HT-29 (cell line): ENCODE results near the gene RAD21L1. TPM values are rescaled to one million over a fixed set of nuclear protein-coding genes. Genes with fewer than 3 reads are reported as not detected.
"Not testable (repeated sequence)": the region's sequence is repeated elsewhere in the genome, so short reads cannot be mapped to it uniquely, and the experiment has no call there.

Experiments used
- DNase-seq: peaks from one replicate; pipeline ENCODE4 v3.0.0-alpha.2; 2015; ENCODE audit warnings: low spot score
- total RNA-seq: library from RNA; depleted of rRNA; stranded (reverse); fragments of >200 nt; shearing (Covaris generic); gene quantifications from 2 replicates; pipeline ENCODE4 v1.2.3, GENCODE V29; 2014

RAD21L1 gene
- total RNA-seq, 1 experiment from 2014 or later, result not detected

GRCh38 chr20:1199212-1199873 lies 26.5 kb upstream of the RAD21L1 start:
- no peak for DNase-seq

GRCh38 chr20:1199964-1200363 lies 25.9 kb upstream of the RAD21L1 start:
- DNase-seq, result no peak

- no peak for DNase-seq
These were observed 22.9 kb upstream of the RAD21L1 start, which contains the start of gene C20orf202 for GRCh38 chr20:1202762-1203504. Gene C20orf202 (plus strand): TSS chr20:1203454. CDS start chr20:1203586, 132 bp downstream.

GRCh38 chr20:1203630-1204029 lies 22.2 kb upstream of the RAD21L1 start:
- no peak for DNase-seq

GRCh38 chr20:1204113-1204512 lies 21.7 kb upstream of the RAD21L1 start:
- no peak for DNase-seq

GRCh38 chr20:1204576-1204975 lies 21.3 kb upstream of the RAD21L1 start:
- DNase-seq, result no peak

- no peak for DNase-seq
These were observed 20.0 kb upstream of the RAD21L1 start for GRCh38 chr20:1205802-1206201.

- DNase-seq, result no peak
These were observed 19.3 kb upstream of the RAD21L1 start for GRCh38 chr20:1206366-1207148.

GRCh38 chr20:1207293-1207878 lies 18.5 kb upstream of the RAD21L1 start:
- no peak for DNase-seq

- no peak for DNase-seq
These were observed 16.1 kb upstream of the RAD21L1 start for GRCh38 chr20:1209447-1210387.

- no peak for DNase-seq
These were observed 15.3 kb upstream of the RAD21L1 start for GRCh38 chr20:1210501-1210900.

- DNase-seq, result no peak
These were observed 13.8 kb upstream of the RAD21L1 start for GRCh38 chr20:1212023-1212422.

GRCh38 chr20:1212607-1213396 lies 13.0 kb upstream of the RAD21L1 start:
- DNase-seq, result peak; percentile 84

- DNase-seq, result no peak
These were observed 11.0 kb upstream of the RAD21L1 start for GRCh38 chr20:1214838-1215261.

GRCh38 chr20:1215386-1216170 lies 10.3 kb upstream of the RAD21L1 start:
- no peak for DNase-seq

- not testable (repeated sequence) for DNase-seq
These were observed 9.1 kb upstream of the RAD21L1 start for GRCh38 chr20:1216527-1217427.

- DNase-seq, result not testable (repeated sequence)
These were observed 3.1 kb upstream of the RAD21L1 start for GRCh38 chr20:1222750-1223149.
